ENCODE results near the gene OGFOD1.

Gene OGFOD1

GRCh38 chr16:56469748-56470147 lies 18.4 kb downstream of the OGFOD1 start:
- Mint-ChIP-seq H3K4me3 (no peak overlapping the region), H3K9me3 (no peaks in the 10 kb centered on the region), H3K36me3 (ENCODE audit: low read depth) (peaks cover 79% of the 10 kb centered on the region), H3K4me1 (no peaks in the 10 kb centered on the region), H3K27me3 (ENCODE audit: low read depth) (no peaks in the 10 kb centered on the region), H3K27ac (no peak overlapping the region)
- TF ChIP-seq, protein P1, sequence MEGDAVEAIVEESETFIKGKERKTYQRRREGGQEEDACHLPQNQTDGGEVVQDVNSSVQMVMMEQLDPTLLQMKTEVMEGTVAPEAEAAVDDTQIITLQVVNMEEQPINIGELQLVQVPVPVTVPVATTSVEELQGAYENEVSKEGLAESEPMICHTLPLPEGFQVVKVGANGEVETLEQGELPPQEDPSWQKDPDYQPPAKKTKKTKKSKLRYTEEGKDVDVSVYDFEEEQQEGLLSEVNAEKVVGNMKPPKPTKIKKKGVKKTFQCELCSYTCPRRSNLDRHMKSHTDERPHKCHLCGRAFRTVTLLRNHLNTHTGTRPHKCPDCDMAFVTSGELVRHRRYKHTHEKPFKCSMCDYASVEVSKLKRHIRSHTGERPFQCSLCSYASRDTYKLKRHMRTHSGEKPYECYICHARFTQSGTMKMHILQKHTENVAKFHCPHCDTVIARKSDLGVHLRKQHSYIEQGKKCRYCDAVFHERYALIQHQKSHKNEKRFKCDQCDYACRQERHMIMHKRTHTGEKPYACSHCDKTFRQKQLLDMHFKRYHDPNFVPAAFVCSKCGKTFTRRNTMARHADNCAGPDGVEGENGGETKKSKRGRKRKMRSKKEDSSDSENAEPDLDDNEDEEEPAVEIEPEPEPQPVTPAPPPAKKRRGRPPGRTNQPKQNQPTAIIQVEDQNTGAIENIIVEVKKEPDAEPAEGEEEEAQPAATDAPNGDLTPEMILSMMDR (IDR thresholded peaks at IDR 0.05; ENCODE audit: unreplicated experiment in 3 of 3): no peak

DNA sequence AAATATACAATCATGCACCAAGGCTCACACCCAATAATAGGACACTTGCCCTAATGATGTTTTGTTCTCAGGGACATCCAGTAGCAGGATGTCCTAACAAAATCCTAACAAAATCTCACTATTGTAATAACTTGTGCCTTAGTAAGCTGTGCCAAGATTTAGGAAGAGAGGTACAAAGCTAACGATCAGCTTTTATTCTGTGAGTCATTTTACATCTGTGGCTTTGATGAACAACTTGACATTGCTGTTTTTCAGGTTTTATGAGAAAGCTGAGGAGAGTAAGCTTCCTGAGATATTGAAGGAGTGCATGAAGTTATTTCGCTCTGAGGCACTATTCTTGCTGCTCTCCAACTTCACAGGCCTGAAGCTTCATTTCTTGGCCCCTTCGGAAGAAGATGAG lies 18.9 kb downstream of the OGFOD1 start:
- H3K36me3 Mint-ChIP-seq (ENCODE audit: low read depth): peaks cover 83% of the 10 kb centered on the region
- H3K27ac Mint-ChIP-seq: no peak overlapping the region
- H3K4me1 Mint-ChIP-seq: no peaks in the 10 kb centered on the region
- H3K9me3 Mint-ChIP-seq: no peaks in the 10 kb centered on the region
- TF ChIP-seq, protein P1 (IDR thresholded peaks at IDR 0.05; ENCODE audit: unreplicated experiment in 3 of 3): no peak
- no peak overlapping the region for H3K4me3 Mint-ChIP-seq
- no peaks in the 10 kb centered on the region for H3K27me3 Mint-ChIP-seq (ENCODE audit: low read depth)

GRCh38 chr16:56470666-56471065 lies 19.3 kb downstream of the OGFOD1 start:
- Mint-ChIP-seq H3K27ac (no peak overlapping the region), H3K27me3 (ENCODE audit: low read depth) (no peaks in the 10 kb centered on the region), H3K36me3 (ENCODE audit: low read depth) (peaks cover 83% of the 10 kb centered on the region), H3K4me3 (no peak overlapping the region), H3K4me1 (no peaks in the 10 kb centered on the region), H3K9me3 (no peaks in the 10 kb centered on the region)
- TF ChIP-seq, protein P1 (IDR thresholded peaks at IDR 0.05; ENCODE audit: unreplicated experiment in 3 of 3): no peak

DNA sequence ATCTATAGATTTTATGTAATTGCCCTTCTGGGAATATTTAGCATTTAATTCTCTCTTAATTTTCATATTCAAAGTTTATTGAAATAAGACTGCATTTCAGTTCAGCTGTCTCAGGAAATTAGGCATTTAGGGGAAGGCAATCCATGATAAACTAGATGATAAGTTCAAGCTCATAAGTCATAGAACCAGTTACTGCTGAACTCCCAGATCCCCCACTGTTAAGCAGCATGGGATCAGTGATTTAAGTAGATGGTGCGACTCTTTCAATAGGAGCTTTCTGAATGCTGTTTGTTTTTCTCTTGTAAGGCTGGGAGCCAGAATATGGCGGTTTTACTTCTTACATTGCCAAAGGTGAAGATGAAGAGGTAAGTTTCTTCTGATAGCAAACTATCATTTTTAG lies 23.8 kb downstream of the OGFOD1 start:
- H3K27ac Mint-ChIP-seq: no peak overlapping the region
- H3K36me3 Mint-ChIP-seq (ENCODE audit: low read depth): peaks cover 69% of the 10 kb centered on the region
- TF ChIP-seq, protein P1 (IDR thresholded peaks at IDR 0.05; ENCODE audit: unreplicated experiment in 3 of 3): no peak
- no peaks in the 10 kb centered on the region for H3K27me3 Mint-ChIP-seq (ENCODE audit: low read depth)
- H3K9me3 Mint-ChIP-seq: no peaks in the 10 kb centered on the region
- no peaks in the 10 kb centered on the region for H3K4me1 Mint-ChIP-seq
- H3K4me3 Mint-ChIP-seq: no peak overlapping the region

DNA sequence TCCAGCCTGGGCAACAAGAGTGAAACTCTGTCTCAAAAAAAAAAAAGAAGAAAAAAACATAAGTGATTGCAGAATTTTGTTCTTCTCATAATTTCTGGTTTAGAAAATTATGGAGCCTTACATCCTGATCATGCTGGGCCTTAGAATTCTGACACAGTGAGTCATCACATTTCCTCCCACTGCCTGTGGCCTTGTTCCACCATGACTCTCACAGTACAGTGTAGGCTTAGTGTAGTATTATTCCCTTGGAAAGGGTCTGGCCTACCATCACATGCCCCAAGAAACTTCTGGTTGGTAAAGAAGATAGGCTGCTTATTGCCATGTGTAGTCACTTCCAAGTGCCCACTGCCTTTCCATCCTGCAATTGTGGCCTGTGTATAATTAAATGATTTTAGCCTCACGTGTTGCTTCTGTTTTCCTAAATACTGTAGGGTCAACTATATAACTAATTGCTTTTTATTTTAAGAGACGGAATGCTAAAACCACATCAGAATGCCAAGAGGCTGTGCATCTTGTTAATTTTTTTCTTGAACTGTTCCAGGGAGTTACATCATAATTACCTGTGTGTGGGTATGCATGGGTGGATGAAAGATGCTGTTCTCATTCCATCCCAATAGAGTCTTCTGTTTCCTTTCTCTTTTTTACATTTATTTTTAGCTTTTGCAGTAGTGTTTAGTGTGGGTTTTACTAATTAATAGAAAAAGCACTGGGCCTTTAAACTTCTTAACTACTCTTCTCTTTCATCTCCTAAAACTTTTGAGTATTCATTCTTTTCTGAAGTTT lies 25.9 kb downstream of the OGFOD1 start:
- Mint-ChIP-seq H3K4me1 (peaks cover 4% of the 10 kb centered on the region), H3K36me3 (ENCODE audit: low read depth) (peaks cover 60% of the 10 kb centered on the region), H3K27me3 (ENCODE audit: low read depth) (no peaks in the 10 kb centered on the region), H3K27ac (no peak overlapping the region), H3K4me3 (no peak overlapping the region), H3K9me3 (no peaks in the 10 kb centered on the region)
- TF ChIP-seq, protein P1 (IDR thresholded peaks at IDR 0.05; ENCODE audit: unreplicated experiment in 3 of 3): no peak
